Osteoblast (primary cell): ENCODE measurements around the gene SUN1. TPM values are rescaled to one million over a fixed set of nuclear protein-coding genes. Genes with fewer than 3 reads are reported as not detected.

Source experiments
- DNase-seq: peaks from one replicate; pipeline ENCODE4 v3.0.0; 2011; ENCODE audit warnings: low spot score, mixed read lengths; ENCODE audit not compliant: insufficient read length; ENCODE audit errors: missing footprints
- H2AFZ ChIP-seq: 2 replicates; pipeline ENCODE4 v1.6.0; 2011; ENCODE audit warnings: mild to moderate bottlenecking, low read length
- H3K27ac ChIP-seq: 2 replicates; pipeline ENCODE4 v1.5.1; 2011; ENCODE audit warnings: mild to moderate bottlenecking, low read depth, low read length, moderate library complexity
- H3K27me3 ChIP-seq: 2 replicates; pipeline ENCODE4 v1.6.0; 2012; ENCODE audit warnings: mild to moderate bottlenecking, control low read depth, inconsistent platforms, low read length, moderate library complexity; ENCODE audit not compliant: insufficient read depth
- H3K36me3 ChIP-seq: 2 replicates; pipeline ENCODE4 v1.5.1; 2011; ENCODE audit warnings: mild to moderate bottlenecking, low read length, control low read depth, moderate library complexity; ENCODE audit not compliant: insufficient read depth
- H3K4me1 ChIP-seq: 2 replicates; pipeline ENCODE4 v1.5.1; 2011; ENCODE audit warnings: mild to moderate bottlenecking, low read length, control low read depth, moderate library complexity; ENCODE audit not compliant: insufficient read depth
- H3K4me2 ChIP-seq: 2 replicates; pipeline ENCODE4 v1.6.0; 2011; ENCODE audit warnings: mild to moderate bottlenecking, low read length; ENCODE audit not compliant: insufficient read depth
- H3K4me3 ChIP-seq: fragments of 200-600 bp; sonication (generic); 3 replicates; pipeline ENCODE4 v1.5.1; 2012; ENCODE audit warnings: mild to moderate bottlenecking, low read length, inconsistent platforms; ENCODE audit not compliant: insufficient read depth
- H3K79me2 ChIP-seq: 2 replicates; pipeline ENCODE4 v1.6.0; 2012; ENCODE audit warnings: mild to moderate bottlenecking, low read length, control low read depth, inconsistent platforms; ENCODE audit not compliant: insufficient read depth
- H3K9me3 ChIP-seq: 2 replicates; pipeline ENCODE4 v1.5.1; 2011; ENCODE audit warnings: low read depth, low read length, control low read depth
- H4K20me1 ChIP-seq: 2 replicates; pipeline ENCODE4 v1.6.0; 2012; ENCODE audit warnings: mild to moderate bottlenecking, low read length, control low read depth; ENCODE audit not compliant: insufficient read depth
- CTCF ChIP-seq: IDR thresholded peaks from 2 replicates; pipeline ENCODE4 v1.5.1; 2011; ENCODE audit warnings: mild to moderate bottlenecking, low read depth, low read length, moderate library complexity; ENCODE audit errors: extremely low read depth
- total RNA-seq: library from RNA; depleted of rRNA; stranded (reverse); fragments of >200 nt; gene quantifications from 2 replicates; pipeline ENCODE4 v1.2.3, GENCODE V29; 2012

Gene SUN1
- total RNA-seq, 1 donor, result 126 TPM

GRCh38 chr7:849145-849544, 16.9 kb downstream of the SUN1 start:
- Histone ChIP-seq H3K36me3 (peaks cover 37% of the 10 kb centered on the region), H2AFZ (no peak overlapping the region)
- peak; percentile 46 for DNase-seq

GRCh38 chr7:849781-850180, 17.5 kb downstream of the SUN1 start:
- Histone ChIP-seq H3K27me3 (no peaks in the 10 kb centered on the region), H3K36me3 (peaks cover 41% of the 10 kb centered on the region), H3K4me1 (no peaks in the 10 kb centered on the region), H3K4me2 (no peak overlapping the region), H3K27ac (no peak overlapping the region), H3K4me3 (no peak overlapping the region), H3K9me3 (no peaks in the 10 kb centered on the region), H3K79me2 (peaks cover 18% of the 10 kb centered on the region), H2AFZ (no peak overlapping the region), H4K20me1 (peaks cover 3% of the 10 kb centered on the region)
- TF ChIP-seq CTCF, result no peak
- DNase-seq, result no peak

More at GRCh38 chr7:849145-849544, 16.9 kb downstream of the SUN1 start:
- H3K27me3 ChIP-seq, result no peaks in the 10 kb centered on the region
- no peak overlapping the region for H3K27ac ChIP-seq
- peaks cover 2% of the 10 kb centered on the region for H4K20me1 ChIP-seq
- H3K4me3 ChIP-seq, result no peak overlapping the region
- H3K4me2 ChIP-seq, result no peak overlapping the region
- H3K79me2 ChIP-seq, result peaks cover 20% of the 10 kb centered on the region
- H3K9me3 ChIP-seq, result no peaks in the 10 kb centered on the region
- H3K4me1 ChIP-seq, result no peaks in the 10 kb centered on the region
- no peak for TF ChIP-seq CTCF

- Histone ChIP-seq H3K27ac (no peak overlapping the region), H3K79me2 (peaks cover 10% of the 10 kb centered on the region), H3K9me3 (no peaks in the 10 kb centered on the region), H4K20me1 (peaks cover 3% of the 10 kb centered on the region), H3K4me2 (no peak overlapping the region), H3K36me3 (peaks cover 45% of the 10 kb centered on the region), H3K27me3 (no peaks in the 10 kb centered on the region), H2AFZ (no peak overlapping the region), H3K4me1 (no peaks in the 10 kb centered on the region), H3K4me3 (no peak overlapping the region)
- no peak for DNase-seq
- TF ChIP-seq CTCF, result no peak
These were observed 18.9 kb downstream of the SUN1 start for GRCh38 chr7:851204-851603.

- no peak for TF ChIP-seq CTCF
- H3K79me2 ChIP-seq, result peaks cover 9% of the 10 kb centered on the region
- H4K20me1 ChIP-seq, result peaks cover 3% of the 10 kb centered on the region
- H3K36me3 ChIP-seq, result peaks cover 50% of the 10 kb centered on the region
- no peaks in the 10 kb centered on the region for H3K9me3 ChIP-seq
- no peak for DNase-seq
- no peaks in the 10 kb centered on the region for H3K27me3 ChIP-seq
- no peak overlapping the region for H3K27ac ChIP-seq
- no peak overlapping the region for H2AFZ ChIP-seq
- no peaks in the 10 kb centered on the region for H3K4me1 ChIP-seq
- no peak overlapping the region for H3K4me3 ChIP-seq
- no peak overlapping the region for H3K4me2 ChIP-seq
These were observed 21.3 kb downstream of the SUN1 start for GRCh38 chr7:853366-854117.
